ENCODE results near the gene CEBPE. TPM values are rescaled to one million over a fixed set of nuclear protein-coding genes. Genes with fewer than 3 reads are reported as not detected.

The CEBPE gene
- total RNA-seq, 4 donors from 2014 or later = not detected

DNA sequence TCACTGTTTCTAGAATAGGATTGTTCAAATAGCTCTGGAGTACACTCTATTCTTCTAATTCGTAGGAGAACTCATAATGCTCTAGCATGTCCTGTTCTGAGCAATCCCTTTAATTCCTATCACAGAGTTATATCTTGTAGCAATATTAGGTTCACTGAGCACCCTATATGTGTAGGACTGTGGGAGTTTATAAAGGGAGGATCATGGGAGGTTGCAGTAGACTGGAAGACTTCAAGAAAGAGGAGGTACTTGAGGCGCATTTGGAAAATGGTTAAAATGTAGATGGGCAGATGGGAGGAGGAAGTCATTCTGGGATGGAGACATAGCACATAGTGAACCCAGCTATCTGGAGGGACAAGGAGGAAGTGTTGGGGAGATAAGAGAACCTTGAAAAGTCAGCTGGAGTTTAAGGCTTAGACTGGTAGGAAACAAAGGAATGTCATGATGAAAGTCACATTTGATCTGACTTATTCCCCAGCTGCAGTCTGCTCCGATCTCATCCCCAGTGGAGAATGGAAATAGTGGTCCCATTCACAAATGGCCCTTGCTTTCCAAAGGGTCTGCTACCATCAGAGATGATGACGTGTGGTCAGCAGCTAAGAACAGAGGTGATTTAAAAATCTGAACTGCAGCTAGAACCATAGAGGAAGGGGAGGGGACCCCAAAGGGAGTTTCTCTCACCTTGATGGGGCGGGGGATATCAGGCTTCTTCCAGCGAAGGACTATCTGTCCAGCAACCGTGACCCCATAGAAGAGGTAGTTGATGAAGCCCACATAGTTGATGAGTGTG is 10.1 kb upstream of the CEBPE start:
- intact Hi-C loops (cut with DNase I; ENCODE audit: low total_unique reads) = no loop called here
- WGBS, 2 donors = 93 to 94% methylated on average over 7 of the region's 7 CpGs
- H3K4me3 ChIP-seq (ENCODE audit: low read depth, poor library complexity, severe bottlenecking) = no peak overlapping the region
- DNase-seq (ENCODE audit: low spot score in 2 of 2) = no peak
- TF ChIP-seq POLR2A (IDR thresholded peaks at IDR 0.05) = no peak
- TF ChIP-seq, protein P1, sequence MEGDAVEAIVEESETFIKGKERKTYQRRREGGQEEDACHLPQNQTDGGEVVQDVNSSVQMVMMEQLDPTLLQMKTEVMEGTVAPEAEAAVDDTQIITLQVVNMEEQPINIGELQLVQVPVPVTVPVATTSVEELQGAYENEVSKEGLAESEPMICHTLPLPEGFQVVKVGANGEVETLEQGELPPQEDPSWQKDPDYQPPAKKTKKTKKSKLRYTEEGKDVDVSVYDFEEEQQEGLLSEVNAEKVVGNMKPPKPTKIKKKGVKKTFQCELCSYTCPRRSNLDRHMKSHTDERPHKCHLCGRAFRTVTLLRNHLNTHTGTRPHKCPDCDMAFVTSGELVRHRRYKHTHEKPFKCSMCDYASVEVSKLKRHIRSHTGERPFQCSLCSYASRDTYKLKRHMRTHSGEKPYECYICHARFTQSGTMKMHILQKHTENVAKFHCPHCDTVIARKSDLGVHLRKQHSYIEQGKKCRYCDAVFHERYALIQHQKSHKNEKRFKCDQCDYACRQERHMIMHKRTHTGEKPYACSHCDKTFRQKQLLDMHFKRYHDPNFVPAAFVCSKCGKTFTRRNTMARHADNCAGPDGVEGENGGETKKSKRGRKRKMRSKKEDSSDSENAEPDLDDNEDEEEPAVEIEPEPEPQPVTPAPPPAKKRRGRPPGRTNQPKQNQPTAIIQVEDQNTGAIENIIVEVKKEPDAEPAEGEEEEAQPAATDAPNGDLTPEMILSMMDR (IDR thresholded peaks at IDR 0.05) = no peak

DNA sequence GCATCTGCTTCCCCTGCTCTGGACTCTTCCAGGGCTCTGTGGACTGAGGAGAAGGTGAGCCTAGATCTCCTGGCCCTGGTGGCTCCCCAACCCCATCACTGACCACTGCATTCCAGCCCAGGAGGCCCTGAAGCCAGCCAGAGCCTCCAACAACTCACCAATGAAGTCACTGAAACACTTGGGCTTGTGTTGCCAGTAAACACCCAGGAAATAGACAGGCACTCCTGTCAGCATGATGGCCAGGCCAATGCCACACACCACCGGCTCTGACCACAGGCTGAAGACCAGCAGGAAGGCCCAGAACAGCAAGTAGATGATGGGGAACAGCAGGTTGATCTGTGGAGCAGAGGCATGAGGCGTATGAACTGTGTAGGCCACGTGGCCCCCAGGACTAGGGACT is 8.8 kb upstream of the CEBPE start:
- DNase-seq (ENCODE audit: low spot score in 2 of 2) = no peak
- 90 to 96% methylated on average over 3 of the region's 3 CpGs for WGBS, 2 donors
- TF ChIP-seq POLR2A (IDR thresholded peaks at IDR 0.05) = no peak
- TF ChIP-seq, protein P1 (IDR thresholded peaks at IDR 0.05) = no peak
- H3K4me3 ChIP-seq (ENCODE audit: low read depth, poor library complexity, severe bottlenecking) = no peak overlapping the region
- intact Hi-C loops (cut with DNase I; ENCODE audit: low total_unique reads) = no loop called here

DNA sequence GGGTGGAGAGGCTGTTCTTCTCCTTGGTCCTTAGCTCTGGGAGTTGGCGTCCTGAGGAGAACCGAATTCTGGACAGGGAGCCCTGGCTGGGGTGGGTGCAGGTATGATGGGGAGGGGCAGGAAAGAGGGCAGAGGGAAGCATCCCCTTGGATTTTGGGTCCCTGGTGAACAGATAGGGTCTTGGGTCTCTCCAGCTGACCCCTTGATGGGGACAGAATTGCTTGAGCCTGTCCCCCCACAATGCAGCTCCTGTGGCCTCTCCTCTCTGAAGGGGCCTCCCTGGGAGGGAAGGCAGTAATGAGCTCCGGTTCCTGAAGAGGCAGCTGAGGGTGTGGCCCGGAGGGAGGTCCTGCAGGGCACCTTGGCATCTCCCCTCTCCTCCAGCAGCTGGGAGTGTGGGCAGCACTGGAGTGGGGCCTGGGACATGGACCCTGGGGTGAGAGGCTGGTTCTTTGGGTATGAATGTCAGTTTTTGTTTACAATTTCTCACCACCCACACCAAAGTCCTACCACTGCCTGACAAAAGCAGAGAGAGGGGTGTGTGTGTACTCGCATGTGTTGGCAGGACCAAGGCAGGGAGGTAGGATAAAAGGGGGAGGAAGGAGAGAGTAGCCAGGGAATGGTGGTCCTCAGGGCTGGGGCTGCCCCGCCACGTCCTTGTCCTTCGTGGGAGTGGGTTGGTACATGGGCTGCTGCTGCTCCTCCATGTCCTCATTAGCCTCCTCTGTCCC is 7.7 kb upstream of the CEBPE start:
- no peak overlapping the region for H3K4me3 ChIP-seq (ENCODE audit: low read depth, poor library complexity, severe bottlenecking)
- DNase-seq (ENCODE audit: low spot score in 2 of 2) = no peak
- WGBS, 2 donors = 76 to 81% methylated on average over 7 to 8 of the region's 8 CpGs
- TF ChIP-seq, protein P1 (IDR thresholded peaks at IDR 0.05) = no peak
- no peak for TF ChIP-seq POLR2A (IDR thresholded peaks at IDR 0.05)
- intact Hi-C loops (cut with DNase I; ENCODE audit: low total_unique reads) = no loop called here

DNA sequence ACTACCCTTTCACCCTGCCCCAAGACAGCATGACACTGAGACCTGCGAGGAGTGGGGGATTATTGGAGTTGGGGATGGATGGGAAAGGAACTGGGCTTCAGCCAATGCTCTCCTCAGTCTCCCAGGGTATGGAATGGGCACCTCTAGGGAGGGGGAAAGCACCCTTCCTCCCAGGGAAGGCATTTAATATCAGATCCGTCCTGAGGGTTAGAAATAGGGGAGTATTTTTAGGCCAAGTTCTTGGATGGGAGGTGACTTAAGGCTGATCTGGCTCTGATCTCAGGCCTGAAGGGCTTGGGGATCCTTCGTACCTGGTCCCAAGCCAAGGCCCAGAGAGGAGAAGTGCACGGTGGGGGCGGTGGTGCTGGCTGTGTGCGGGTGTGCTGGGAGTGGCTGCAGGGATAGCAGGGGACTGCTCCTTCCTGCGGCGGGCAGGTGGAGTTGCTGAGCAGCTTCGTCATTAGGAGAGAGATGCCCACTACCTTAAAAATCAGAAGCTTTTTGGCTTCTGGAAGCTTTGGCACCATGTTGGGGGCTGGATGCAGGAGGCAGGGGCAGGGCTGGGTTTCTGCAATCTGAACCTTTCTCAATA is 7.0 kb upstream of the CEBPE start:
- no peak overlapping the region for H3K4me3 ChIP-seq (ENCODE audit: low read depth, poor library complexity, severe bottlenecking)
- no peak for DNase-seq (ENCODE audit: low spot score in 2 of 2)
- WGBS, 2 donors = 56 to 63% methylated on average over 9 of the region's 9 CpGs
- intact Hi-C loops (cut with DNase I; ENCODE audit: low total_unique reads) = no loop called here
- TF ChIP-seq, protein P1 (IDR thresholded peaks at IDR 0.05) = no peak
- no peak for TF ChIP-seq POLR2A (IDR thresholded peaks at IDR 0.05)

DNA sequence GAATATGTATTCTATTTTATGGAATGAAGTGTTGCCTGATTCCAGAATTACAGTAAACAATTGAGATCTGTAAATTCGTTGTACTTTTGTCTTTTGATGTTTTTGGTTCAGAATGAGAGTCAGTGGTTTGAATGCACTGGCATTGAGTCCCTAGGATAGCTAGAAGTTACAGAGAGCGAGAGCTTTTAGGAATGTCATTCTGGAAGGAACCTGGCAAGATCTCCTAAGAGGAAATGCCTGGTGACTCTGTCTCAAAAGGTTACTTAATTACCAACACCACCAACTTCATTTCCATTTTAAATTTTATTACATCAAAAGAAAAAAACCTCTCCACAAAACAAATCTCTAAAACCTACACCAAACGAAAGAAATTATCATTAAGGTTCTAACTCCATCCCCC is 6.0 kb upstream of the CEBPE start:
- no peak overlapping the region for H3K4me3 ChIP-seq (ENCODE audit: low read depth, poor library complexity, severe bottlenecking)
- WGBS, 2 donors = 56 to 63% methylated on average over 3 of the region's 3 CpGs
- intact Hi-C loops (cut with DNase I; ENCODE audit: low total_unique reads) = no loop called here
- TF ChIP-seq, protein P1 (IDR thresholded peaks at IDR 0.05) = no peak
- no peak for TF ChIP-seq POLR2A (IDR thresholded peaks at IDR 0.05)
- no peak for DNase-seq (ENCODE audit: low spot score in 2 of 2)
